HG03520 (cell line): ENCODE results near the gene CRTAC1.

ENCODE experiments used
- ATAC-seq: cut with Tn5 transposase; IDR thresholded peaks from one replicate; pipeline ENCODE4 v1.9.1; 2021; ENCODE audit warnings: mild to moderate bottlenecking, moderate library complexity; ENCODE audit not compliant: unreplicated experiment

The CRTAC1 gene

DNA sequence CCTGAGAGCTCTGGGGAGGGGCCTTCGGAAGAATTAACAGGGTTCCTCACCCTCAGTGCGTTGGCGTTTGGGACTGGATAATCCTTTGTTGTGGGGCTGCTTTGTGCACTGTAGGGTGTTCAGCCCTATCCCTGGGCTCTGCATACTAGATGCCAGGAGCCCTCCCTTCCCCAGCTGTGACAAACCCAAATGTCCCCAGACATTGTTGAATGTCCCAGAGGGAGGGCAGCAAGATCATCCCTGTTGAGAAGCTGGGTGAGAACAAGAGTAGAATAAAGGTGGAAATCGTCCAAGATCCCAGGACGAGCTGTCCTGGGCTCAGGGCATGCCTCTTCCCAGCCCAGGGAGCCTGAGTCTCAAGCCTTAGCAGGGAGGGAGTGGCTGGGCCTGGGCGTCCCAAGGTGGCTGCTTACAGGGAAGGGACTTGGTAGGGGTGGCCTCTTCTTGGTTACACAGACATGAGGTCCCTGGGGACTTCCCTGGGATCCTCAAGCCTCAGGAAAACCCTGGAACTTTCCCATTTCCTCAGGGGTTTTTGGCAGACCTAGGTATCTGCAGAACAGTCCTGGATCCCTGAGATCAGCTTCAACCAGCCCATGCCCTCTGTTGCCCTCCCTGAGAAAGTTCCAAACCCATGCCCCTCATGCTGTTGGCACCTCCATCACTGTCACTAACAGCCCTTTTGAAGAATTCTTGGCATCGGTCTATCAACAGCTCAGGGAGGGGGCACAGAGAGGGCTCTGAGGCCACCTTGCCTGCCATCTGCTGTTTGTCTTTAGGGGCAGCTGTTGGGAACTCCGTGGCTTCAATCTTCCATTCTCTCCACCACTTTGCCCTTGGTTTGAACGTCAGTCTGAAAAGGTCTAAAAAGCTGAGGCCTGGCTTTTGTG, 127.0 kb downstream of the CRTAC1 start:
- no peak for ATAC-seq

- ATAC-seq, result no peak
These were observed 129.0 kb downstream of the CRTAC1 start for GRCh38 chr10:97901381-97901780.

- no peak for ATAC-seq
These were observed 132.0 kb downstream of the CRTAC1 start for GRCh38 chr10:97898429-97898828.

DNA sequence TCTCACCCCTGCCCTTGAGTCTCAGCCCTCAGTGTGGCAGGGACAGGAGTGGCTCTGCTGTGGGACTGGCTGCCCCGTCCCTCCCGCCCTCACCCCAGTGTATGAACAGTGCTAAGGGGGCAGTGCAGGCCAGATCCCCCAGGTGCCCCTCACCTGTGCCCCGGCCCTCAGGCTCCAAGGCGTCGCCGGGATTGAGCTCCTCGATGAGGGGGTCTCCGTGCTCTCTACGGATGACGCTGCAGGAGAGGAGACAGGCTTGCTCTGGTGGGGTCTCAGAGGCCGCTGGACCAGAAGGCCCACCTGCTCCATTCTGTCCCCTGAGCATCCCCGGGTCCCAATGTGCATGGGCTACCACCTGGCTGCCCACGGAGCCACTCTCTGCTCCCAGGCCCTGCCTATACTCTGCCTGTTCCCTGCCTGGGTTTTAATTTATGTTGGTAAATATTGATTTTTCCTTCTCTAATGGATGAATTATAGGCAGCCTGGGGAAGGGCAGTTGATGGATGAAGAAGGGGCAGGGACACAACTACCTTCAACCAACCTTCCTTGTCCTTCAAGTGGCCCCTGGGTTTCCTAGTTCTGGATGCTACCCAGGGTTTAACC, 133.6 kb downstream of the CRTAC1 start:
- ATAC-seq, result no peak

- ATAC-seq, result no peak
These were observed 134.5 kb downstream of the CRTAC1 start for GRCh38 chr10:97895915-97896314.

DNA sequence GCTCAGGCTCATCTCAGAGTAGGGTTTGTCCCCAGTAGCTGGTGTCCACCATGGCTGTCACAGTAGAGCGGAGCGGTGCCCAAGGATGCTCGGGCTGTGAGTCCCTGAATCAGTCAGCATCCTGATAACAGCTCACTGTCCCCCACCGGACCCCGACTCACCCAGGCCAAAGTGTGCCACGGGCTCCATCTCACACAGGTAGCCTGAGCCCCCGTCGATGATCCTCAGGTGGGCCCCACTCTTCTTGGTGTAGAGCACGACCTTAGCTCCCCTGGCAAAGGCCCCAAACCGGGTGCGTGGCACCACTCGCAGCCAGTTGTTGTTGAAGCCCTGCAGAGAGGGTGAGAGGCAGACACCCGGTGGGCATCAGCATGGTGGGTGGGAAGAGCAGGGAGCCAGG, 135.3 kb downstream of the CRTAC1 start:
- no peak for ATAC-seq

- ATAC-seq, result no peak
These were observed 136.3 kb downstream of the CRTAC1 start for GRCh38 chr10:97894092-97894491.

- ATAC-seq, result no peak
These were observed 137.5 kb downstream of the CRTAC1 start for GRCh38 chr10:97892939-97893338.

DNA sequence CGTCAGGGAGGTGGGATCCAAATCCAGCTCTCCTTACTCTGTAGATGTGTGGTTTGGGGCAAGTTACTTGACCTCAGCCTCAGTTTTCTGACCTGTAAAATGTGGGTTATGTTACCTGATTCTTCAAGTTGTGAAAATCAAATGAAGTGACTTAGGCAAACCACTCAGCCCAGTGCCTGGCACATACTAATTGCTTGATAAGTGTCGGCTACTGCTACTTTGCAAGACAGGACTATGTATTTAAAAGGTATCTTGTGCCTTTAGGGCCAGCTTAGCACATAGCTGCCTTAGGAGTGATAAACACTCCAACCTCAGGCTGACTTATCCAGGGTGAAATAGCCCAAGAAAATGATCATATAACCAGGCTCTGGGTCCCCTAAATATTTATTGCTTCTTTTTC, 137.9 kb downstream of the CRTAC1 start:
- ATAC-seq, result no peak

DNA sequence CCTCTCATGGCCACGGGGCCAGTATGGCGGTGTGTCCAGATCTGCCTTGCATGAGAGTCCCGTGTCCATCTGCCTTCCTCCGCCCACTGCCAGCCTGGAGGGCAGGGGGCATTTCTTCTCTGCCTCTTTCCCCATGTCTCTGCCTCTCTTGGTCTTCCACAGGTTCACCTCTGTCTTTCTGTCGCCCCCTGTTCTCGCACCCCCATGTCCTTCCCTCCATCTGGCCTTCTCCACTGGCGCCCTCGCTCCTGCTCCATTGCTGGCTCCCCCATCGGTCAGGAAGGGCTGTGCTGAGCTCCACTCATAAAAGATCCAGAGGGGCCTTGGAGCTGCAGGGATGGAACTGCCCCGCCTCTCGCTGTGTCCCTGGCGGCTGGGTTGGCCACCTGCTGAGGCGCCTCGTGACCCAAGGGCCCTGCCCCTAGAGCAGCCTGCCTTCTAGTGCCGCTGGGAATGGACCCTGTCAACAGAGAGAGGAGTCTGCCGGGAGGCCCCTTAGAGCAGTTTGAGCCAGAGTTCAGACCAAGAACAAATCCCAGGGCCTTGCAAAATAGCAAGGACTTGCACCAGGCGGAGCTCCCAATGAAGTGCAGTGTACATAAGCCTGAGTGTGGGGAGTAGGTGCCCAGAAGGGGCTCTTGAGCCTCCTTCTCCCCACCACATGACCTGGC, 138.8 kb downstream of the CRTAC1 start:
- ATAC-seq, result no peak

GRCh38 chr10:97889461-97890265, 140.8 kb downstream of the CRTAC1 start:
- ATAC-seq, result no peak

DNA sequence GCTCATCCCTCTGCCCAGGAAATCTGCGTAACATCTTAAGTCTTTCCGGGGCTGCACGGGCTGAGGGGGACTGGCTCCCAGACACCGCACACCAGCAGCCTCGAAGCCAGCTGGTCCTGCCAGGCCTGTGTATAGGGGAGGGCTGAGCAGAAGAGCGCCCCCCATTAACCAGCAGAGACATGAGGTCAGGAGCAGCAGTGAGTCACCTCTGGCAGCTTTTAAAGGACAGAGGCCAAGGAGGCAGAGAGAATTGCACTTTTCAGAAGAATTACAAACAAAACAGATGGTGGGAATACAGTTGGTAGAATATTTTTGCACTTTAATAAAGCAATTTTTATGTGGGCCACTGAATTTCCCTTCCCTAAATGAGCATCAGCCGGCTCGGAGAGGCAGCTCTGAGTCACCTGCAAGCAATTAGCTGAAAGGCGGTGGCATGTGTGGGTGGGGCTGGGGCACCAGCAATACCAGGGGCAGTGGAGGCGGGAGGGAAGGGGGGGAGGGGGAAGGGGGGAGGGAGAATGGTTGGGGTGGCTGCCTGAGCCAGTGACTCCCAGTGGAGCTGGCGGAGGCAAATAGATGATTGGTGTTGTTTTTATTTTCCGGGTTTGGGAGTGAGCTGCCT, 141.7 kb downstream of the CRTAC1 start:
- no peak for ATAC-seq

- no peak for ATAC-seq
These were observed 142.3 kb downstream of the CRTAC1 start for GRCh38 chr10:97888134-97888533.

- no peak for ATAC-seq
These were observed 143.0 kb downstream of the CRTAC1 start for GRCh38 chr10:97887399-97887798.

DNA sequence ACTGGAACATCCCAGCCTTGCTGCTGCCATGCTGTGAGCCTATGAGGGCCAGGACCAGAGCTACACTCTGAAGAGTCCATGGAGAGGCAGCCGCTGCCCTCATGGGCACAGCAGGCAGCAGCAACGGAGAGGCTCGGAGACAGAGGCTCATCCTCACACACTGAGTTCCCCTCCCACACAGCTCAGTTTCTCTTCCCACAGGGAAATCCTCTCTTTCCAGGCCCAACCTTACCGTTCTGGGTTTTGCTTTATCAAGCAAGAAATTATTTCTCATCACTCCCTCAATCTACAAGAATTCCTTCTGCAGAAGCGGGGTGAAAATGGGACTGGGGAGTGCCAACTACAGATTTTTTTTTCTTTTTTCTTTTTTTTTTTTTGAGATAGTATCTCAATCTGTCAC, 144.1 kb downstream of the CRTAC1 start:
- ATAC-seq, result no peak

- ATAC-seq, result no peak
These were observed 147.3 kb downstream of the CRTAC1 start for GRCh38 chr10:97883092-97883485.

DNA sequence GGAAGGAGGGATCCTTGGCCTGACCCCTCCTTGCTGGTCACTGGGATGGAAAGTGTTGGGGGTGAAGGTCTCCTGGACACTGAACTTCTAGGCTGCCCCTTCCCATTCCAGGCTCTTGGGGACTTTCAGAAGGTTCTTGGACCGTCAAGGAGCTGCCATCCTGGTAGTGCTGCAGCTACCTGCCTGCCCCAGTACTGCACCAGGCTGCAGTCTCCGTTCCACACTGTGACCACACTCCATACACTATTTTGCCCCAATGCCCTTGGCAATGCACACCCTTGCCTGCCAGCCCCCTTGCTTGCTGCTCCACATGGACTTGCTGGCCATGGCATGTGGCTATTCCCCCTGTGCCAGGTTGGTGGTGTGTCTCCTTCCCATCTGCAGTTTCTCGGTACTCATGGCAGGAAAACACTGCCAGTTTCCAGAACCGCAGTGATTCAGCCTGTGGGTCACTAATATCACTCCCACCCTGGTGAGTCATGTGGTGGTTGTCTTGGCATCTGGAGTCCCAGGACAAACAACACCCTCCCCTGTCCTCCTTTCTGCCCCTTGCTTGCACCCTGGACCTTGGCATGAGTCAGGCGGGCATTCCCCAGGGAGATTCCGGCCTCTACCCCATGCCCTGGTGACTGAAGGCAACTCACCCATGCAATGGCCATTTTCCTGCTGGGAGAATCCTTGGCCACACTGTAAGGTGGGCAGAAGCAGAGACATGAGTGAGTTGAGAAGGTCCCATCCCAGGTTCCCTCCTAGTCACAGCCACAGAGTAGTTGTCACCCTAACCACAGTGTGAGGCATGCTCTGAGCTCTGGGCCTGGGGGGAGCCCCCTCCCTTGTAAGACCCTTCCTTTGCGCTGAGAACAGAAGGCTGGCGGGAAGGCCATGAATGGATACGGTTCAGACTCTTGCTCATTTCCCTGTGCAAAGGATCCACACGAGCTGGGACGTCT, 148.0 kb downstream of the CRTAC1 start:
- ATAC-seq, result no peak

DNA sequence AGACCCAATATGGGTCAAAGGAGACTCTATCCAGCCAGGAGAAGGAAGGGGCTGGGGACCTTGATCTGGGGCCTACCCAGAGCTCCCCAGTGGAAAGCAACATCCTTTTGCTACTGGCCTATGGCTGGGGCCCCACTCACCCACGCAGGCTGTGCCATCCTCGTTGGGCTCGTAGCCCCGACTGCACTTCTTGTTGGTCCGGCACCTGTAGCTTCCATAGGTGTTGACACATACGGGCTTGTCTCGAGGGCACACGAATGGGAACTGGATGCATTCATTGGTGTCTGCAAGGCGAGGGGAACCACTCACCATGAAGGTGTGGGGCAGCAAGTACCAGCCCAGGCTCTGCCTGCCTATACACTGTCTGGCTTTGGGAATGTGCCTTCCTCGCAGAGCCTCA, 150.3 kb downstream of the CRTAC1 start:
- ATAC-seq, result no peak

DNA sequence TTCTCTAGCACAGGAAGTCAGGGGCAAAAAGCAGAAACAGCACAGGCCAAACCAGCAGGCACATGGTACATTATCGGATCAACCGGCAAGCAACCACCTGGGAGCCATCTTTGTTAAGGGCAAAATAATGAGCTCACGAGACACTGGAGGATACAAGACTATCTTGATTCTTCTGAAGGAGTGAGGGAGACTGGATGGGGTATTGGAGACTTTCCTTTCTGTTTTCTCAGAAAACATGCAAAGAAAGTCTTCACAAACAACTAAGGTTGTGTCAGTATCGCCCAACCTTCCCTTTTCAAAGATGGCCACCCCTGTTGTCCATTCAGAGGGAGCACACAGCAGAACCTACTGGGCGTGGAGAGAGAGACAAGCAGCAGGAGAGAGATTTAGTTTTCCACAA, 151.2 kb downstream of the CRTAC1 start:
- ATAC-seq, result no peak

- ATAC-seq, result no peak
These were observed 154.0 kb downstream of the CRTAC1 start for GRCh38 chr10:97876402-97876801.
